ENCODE measurements around the gene CRK.

DNA sequence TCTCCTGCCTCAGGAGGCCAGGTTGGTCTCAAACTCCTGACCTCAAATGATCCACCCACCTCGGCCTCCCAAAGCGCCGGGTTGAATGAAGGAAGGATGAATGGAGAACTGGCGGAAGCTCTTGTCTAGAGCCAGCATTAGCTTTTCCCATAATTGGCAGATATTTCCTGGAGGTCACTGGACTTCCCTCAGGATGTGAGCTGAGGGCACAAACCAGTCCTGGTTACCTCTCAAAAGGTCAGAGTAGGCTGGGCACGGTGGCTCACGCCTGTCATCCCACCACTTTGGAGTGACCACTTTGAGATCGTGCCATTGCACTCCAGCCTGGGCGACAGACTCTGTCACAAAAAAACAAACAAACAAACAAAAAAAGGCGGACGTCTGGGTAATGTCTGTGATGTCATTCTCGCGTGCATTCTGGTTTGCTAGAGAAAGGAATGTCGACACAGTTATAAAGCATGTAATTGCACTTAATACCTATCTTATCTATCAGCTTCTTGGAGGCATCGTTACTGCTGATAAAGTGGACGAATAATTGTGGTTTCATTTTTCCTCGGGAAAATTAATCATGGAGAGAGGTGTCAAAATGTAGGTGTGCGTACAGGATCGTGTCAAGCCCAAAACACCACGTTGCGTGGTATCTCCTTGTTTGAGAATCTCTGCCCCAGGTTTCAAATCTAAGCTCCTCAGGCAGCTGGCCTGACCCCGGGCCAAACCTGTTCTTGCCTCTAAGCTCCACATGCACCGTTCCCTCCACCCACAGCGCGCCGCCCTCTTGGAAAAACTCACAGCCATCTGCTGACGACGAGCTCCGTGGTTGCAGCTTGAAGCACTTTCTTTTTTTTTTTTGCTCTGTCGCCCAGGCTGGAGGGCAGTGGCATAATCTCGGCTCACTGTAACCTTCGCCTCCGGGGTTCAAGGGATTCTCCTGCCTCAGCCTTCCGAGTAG lies 6.4 kb upstream of the CRK start:
- TF ChIP-seq, protein P1, sequence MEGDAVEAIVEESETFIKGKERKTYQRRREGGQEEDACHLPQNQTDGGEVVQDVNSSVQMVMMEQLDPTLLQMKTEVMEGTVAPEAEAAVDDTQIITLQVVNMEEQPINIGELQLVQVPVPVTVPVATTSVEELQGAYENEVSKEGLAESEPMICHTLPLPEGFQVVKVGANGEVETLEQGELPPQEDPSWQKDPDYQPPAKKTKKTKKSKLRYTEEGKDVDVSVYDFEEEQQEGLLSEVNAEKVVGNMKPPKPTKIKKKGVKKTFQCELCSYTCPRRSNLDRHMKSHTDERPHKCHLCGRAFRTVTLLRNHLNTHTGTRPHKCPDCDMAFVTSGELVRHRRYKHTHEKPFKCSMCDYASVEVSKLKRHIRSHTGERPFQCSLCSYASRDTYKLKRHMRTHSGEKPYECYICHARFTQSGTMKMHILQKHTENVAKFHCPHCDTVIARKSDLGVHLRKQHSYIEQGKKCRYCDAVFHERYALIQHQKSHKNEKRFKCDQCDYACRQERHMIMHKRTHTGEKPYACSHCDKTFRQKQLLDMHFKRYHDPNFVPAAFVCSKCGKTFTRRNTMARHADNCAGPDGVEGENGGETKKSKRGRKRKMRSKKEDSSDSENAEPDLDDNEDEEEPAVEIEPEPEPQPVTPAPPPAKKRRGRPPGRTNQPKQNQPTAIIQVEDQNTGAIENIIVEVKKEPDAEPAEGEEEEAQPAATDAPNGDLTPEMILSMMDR (conservative IDR thresholded peaks at IDR 0.05 in 1 of 2, IDR thresholded peaks at IDR 0.05 in 1 of 2; ENCODE audit: low read depth in 1 of 2, low read length in 2 of 2): no peak
- no peak for TF ChIP-seq EZH2 (IDR thresholded peaks at IDR 0.05; ENCODE audit: low read length, missing control alignments)

All from fibroblast of lung (primary cell).